ENCODE results near the gene TENM4.

DNA sequence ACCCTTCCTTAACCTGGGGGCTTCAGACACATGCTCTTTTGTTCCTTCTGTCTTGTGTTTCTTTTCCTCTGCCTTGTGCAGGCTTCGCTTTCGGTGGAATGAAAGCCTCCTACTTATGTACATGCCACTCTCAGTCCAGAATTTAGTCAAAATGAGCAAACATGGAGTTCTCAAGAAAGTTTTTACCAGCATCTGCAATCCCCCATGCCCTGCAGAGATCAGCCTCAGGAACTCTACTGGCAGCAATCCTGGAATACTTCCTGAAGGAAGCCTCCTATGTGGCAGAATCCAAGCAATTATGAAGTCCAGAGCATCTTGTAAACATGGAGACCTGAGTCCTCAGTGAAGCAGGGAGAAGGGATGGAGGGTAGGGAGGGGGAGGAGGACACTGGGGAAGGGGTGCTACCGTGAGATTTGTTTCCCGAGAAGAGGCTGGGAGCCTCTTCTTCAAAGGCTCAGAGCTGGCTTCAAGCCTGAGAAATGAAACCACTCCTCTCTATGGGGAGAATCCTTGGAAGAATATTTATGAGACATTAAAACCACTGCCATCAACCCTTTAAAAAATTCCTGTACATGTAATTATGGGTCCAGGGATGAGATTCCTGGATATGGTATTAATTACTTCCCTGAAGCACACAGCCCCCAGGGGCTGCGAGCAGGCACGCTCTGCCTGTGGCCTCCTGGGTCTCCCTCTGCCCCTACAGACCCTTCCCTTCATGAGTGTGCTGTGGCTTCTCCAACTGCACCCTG, 58.4 kb downstream of the TENM4 start:
- TF ChIP-seq CREB1 (CRISPR knock-in tag; IDR thresholded peaks at IDR 0.05) (no peak), TEAD4 (CRISPR knock-in tag; IDR thresholded peaks at IDR 0.05) (no peak), CDX4 (CRISPR knock-in tag; IDR thresholded peaks at IDR 0.05; ENCODE audit: borderline replicate concordance) (no peak), ELF4 (CRISPR knock-in tag; IDR thresholded peaks at IDR 0.05; ENCODE audit: low read depth) (no peak), ZNF281 (CRISPR knock-in tag; IDR thresholded peaks at IDR 0.05) (no peak)
- TF ChIP-seq, protein P1, sequence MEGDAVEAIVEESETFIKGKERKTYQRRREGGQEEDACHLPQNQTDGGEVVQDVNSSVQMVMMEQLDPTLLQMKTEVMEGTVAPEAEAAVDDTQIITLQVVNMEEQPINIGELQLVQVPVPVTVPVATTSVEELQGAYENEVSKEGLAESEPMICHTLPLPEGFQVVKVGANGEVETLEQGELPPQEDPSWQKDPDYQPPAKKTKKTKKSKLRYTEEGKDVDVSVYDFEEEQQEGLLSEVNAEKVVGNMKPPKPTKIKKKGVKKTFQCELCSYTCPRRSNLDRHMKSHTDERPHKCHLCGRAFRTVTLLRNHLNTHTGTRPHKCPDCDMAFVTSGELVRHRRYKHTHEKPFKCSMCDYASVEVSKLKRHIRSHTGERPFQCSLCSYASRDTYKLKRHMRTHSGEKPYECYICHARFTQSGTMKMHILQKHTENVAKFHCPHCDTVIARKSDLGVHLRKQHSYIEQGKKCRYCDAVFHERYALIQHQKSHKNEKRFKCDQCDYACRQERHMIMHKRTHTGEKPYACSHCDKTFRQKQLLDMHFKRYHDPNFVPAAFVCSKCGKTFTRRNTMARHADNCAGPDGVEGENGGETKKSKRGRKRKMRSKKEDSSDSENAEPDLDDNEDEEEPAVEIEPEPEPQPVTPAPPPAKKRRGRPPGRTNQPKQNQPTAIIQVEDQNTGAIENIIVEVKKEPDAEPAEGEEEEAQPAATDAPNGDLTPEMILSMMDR (IDR thresholded peaks at IDR 0.05), result no peak

Data from WTC11 (cell line).